GM12865 (cell line): ENCODE measurements around the gene ZNF264.

Source experiments
- DNase-seq: peaks from one replicate; pipeline ENCODE4 v3.0.0; 2010; ENCODE audit warnings: low read depth
- H3K4me3 ChIP-seq: 2 replicates; pipeline ENCODE4 v1.5.1; 2011; ENCODE audit warnings: mild to moderate bottlenecking, low read depth, low read length, control low read depth
- CTCF ChIP-seq: IDR thresholded peaks from 2 replicates; pipeline ENCODE4 v1.5.1; 2011; ENCODE audit warnings: low read length, control low read depth, low read depth, inconsistent platforms; ENCODE audit not compliant: insufficient read depth; ENCODE audit errors: missing control alignments

The ZNF264 gene

GRCh38 chr19:57231686-57232085 lies 40.4 kb downstream of the ZNF264 start:
- no peak for TF ChIP-seq CTCF
- no peak for DNase-seq
- H3K4me3 ChIP-seq = no peak overlapping the region

- no peak for TF ChIP-seq CTCF
- DNase-seq = no peak
- no peak overlapping the region for H3K4me3 ChIP-seq
Observed at GRCh38 chr19:57233207-57233606, 41.9 kb downstream of the ZNF264 start.

DNA sequence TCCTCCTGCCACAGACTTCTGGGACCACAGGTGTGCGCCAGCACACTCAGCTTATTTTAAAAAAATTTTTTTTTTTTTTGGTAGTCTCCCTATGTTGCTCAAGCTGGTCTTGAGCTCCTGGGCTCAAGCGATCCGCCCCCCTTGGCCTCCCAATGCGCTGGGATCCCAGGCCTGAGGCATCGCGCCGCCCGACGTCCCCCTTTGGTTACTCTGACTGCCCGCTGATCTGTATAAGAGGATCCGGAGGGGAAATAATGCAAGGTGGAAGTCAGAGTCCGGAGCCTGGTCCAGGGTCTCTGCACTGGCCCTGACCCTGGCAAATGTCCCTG lies 48.6 kb downstream of the ZNF264 start:
- H3K4me3 ChIP-seq = peak overlapping the region; percentile 79
- TF ChIP-seq CTCF = no peak
- no peak for DNase-seq

- DNase-seq = peak; percentile 97
- H3K4me3 ChIP-seq = peak within 1 kb of the TSS; percentile 79
- TF ChIP-seq CTCF = peak; percentile 8
Observed at GRCh38 chr19:57240311-57241090, 49.2 kb downstream of the ZNF264 start, which contains the start of gene ZNF805. Gene ZNF805, plus strand, starts transcription at chr19:57240632. Its CDS starts 260 bp downstream, at chr19:57240892.

DNA sequence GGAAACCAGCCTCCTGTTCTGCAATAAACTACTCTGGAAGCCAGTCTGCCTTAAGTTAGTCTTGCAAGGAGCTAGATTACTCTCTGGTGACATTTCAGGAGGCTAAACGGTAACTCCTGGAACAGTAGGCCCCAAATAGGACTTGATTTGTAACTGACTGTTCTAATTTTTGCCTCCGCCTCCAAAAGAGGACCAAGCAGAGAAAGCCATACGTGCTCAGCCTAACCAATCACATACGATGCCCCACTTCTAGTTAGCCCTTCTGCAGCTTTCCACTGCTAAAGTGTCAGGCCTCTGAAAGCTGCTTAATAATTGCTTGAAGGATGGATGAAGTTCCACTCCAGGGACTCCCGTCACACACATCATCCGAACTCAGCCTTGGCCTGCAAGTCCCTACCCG lies 49.9 kb downstream of the ZNF264 start:
- peak overlapping the region; percentile 79 for H3K4me3 ChIP-seq
- no peak for TF ChIP-seq CTCF
- DNase-seq = peak; percentile 7

DNA sequence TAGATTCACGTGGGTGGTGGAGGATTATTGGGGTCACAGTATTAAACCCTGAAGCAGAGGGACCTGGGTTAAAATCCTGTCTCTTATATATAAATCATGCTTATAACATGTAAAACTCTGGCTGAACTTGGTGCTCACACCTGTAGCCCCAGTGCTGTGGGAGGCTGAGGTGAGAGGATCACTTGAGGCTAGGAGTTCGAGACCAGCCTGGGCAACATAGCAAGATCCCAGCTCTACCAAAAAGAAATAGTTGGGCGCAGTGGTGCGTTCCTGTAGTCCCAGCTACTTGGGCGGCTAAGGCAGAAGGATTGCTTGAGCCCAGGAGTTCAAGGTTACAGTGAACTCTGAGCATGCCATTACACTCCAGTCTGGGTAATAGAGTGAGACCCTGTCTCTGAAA lies 51.5 kb downstream of the ZNF264 start:
- no peak for DNase-seq
- no peak overlapping the region for H3K4me3 ChIP-seq
- TF ChIP-seq CTCF = no peak

DNA sequence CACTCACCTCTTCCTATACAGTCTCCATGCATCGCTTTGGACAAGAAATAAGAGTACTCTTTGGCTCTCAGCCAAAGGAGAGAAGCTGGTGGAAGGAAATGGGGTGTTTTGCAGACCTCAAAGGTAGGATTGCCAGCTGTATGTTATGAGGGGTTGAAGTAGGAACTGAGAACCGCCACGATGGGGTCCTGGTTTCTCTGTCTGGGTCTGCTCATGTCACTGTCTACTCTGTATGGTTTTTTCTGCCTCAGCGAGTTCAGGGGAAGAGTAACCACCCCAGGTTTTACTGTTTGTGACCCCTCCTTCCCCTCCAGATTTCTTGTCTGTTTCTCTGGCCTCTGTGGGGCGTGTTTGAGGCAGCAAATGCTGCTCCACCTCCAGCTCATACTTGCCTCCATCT lies 53.2 kb downstream of the ZNF264 start:
- TF ChIP-seq CTCF = no peak
- no peak overlapping the region for H3K4me3 ChIP-seq

More for the DNA sequence above, 53.2 kb downstream of the ZNF264 start:
- no peak for DNase-seq
